ENCODE measurements around the gene GNAQ.
"Not testable (repeated sequence)": the region's sequence is repeated elsewhere in the genome, so short reads cannot be mapped to it uniquely, and the experiment has no call there.

GNAQ gene

DNA sequence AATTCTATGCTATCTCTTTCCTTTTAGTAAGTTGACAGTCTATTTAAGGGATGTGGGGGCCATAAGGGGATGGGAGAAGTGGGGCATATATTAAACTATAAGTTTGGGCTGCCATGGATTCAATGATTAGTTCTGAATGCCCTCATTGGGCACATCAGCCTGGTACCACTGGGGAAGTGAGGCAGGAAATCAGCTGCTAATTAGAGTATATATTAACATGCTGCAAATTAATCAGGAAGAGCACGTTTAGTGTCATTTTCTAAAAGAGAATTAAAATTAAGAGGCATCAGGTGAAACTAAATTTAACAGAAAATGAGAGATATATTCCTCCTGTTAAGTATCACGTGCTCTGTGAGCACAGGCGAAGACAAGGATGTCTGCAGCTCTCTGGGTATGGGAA is 260.4 kb downstream of the GNAQ start:
- DNase-seq (ENCODE audit: low read depth), result no peak

DNA sequence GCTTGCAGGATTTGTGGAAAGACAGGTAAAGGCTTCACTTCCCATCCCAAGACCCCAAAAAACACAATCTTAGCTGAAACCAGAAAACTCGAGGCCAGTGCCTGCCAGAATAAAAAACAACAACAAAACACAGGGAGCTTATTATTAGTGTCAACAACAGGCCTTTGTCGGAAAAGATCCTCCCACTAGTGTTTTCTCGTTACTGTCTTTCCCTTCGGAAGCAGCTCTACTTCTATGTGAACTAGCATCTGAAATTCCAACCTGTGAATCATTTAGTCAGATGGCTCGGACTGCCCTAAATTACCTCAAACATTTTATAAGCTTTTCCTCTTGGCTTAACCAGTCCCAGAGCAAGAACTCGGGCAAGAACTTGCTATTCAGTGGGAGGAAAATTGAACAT is 261.3 kb downstream of the GNAQ start:
- no peak for DNase-seq (ENCODE audit: low read depth)

DNA sequence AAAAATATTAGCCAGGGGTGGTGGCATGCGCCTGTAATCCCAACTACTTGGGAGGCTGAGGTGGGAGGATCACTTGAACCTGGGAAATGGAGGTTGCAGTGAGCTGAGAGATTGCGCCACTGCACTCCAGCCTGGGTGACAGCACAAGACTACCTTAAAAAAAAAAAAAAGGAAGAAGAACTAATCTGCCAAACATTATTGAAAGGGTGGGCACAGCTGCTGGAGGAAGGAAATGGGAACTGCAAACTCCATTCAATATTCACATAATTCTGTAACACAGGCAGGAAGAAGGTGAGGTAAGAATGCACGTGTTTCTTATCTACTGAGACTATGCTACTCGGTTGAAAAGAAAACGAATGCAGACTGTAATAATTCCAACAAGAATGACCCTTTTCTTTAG is 262.4 kb downstream of the GNAQ start:
- no peak for DNase-seq (ENCODE audit: low read depth)

DNA sequence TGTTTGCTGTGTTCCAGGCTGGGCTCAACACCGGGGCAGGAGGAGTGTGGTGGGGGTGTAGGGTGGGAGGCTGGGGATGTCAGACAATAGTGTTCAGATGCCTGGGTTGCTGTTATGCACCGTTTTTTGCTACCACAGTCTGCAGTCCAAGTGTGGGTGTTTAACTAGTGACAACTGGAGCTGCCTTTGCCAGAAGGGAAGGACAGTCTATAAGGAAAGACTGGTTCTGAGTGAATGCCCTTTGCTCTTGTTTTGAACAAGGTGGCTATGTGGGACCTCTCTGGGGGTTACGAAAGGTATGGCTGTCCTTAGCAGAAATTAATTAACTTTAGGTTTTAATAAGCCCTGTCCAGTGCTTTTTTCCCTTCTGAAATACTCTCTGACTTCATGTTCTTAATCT is 265.0 kb downstream of the GNAQ start:
- no peak for DNase-seq (ENCODE audit: low read depth)

DNA sequence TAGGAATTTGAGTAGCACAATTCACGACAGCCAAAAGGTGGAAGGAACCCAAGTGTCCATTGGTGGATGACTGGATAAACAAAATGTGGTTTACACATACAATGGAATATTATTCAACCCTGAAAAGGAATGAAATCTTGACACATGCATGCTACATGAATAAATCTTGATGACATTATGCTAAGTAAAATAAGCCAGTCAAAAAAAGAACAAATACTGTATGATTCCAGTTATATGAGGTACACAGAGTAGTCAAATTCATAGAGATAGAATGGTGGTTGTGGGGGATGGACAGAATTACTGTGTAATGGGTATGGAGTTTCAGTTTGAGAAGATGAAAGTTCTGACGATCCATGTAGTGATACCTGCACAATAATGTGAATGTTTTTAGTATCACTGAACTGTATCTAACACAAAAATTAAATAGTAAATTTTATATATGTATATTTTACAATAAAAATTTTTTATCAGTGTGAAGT is 265.8 kb downstream of the GNAQ start:
- DNase-seq (ENCODE audit: low read depth), result no peak

DNA sequence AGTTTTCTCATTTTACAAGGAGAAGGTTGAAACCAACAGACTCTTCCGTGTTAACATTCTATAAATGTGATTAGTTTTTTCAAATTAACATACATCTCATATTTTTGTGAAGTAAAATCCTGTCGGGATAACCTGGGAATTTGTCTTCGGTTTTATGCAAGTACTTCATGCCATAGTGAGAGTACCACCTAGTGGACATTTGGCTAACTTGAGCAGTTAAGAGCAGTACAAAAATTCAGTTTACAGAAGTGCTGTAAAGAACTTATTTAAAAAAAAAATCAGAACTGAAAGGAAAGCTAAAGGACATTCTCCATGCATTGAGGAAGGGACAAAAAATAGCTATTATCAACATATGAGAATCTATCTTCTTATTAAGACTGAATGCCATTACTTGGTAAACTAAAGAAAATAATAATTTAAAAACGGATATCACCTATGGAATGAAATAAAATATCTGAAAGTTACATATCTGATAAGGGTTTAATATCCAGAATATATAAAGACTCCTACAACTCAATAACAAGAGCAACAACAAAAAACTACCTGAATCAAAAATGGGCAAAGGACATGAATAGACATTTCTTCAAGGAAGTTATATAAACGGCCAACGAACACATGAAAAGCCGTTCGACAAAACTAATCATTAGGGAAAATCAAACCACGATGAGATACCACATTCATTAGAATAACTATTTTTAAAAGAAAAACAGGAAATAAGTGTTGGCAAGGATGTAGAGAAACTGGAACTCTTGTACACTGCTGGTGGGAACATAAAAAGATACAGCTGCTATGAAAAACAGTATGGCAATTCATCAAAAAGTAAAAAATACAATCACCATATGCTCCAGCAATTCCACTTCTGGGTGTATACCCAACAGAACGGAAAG is 266.5 kb downstream of the GNAQ start:
- DNase-seq (ENCODE audit: low read depth), result no peak

DNA sequence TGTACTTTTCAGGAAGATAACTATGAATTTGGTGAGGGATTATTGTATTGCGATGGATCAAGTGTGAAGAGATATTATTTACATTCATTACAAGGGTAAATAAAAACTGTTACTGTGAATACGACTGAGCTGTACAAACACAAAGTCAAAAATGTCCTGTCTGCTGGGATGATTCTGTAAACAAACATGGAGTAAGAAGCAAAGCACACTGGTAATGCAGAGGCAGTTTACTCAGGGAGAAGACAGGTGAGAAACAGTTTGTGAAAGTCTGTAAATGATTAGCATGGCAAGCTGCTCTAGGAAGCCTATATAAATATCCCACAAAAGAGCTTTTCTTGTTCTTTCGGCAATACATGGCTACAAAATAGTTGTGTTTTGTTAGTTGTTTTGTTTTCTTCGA is 268.0 kb downstream of the GNAQ start:
- DNase-seq (ENCODE audit: low read depth), result no peak

DNA sequence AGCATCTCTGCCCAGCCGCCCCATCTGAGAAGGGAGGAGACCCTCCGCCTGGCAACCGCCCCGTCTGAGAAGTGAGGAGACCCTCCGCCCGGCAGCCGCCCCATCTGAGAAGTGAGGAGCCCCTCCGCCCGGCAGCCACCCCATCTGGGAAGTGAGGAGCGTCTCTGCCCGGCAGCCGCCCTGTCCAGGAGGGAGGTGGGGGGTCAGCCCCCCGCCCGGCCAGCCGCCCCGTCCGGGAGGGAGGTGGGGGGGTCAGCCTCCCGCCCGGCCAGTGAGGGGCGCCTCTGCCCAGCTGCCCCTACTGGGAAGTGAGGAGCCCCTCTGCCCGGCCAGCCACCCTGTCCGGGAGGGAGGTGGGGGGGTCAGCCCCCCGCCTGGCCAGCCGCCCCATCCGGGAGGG is 270.7 kb downstream of the GNAQ start:
- not testable (repeated sequence) for DNase-seq (ENCODE audit: low read depth)

DNA sequence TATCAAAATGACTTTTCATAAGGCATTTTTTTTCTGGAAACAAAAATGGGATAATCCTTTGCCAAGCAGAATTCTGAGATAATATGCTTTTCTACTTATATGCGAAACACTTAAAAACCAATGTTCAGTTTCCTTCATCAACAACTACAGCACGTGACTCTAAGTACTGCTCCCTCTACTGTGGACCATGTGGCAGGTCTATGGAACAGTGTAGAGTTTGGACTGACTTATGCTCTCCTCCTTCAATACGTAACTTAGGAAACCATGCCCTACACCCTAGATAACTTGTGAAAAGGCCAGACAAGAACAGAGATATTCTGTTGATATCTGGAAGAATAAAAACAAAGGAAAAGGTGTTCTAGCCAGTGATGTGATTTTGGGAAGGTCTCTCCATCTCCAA is 272.2 kb downstream of the GNAQ start:
- DNase-seq (ENCODE audit: low read depth), result no peak

DNA sequence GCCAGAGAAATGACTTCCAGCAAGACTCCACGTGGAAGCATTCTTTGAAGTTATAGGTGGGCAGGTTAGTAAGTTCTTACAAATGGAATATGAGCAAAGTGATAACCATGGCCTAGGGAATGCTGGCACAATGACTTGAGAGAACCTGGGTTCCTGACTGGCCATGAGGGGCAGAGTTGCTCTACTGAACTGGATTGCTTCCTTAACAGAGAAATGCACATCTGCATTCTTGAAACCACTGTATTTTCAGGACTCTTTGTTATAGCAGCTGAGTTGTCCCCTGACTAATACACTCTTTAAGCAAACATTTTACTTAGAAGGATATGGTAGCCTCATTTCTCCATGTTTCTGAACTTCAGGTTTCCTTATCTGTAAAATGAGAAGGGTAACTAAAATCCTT is 275.2 kb downstream of the GNAQ start:
- DNase-seq (ENCODE audit: low read depth), result no peak

DNA sequence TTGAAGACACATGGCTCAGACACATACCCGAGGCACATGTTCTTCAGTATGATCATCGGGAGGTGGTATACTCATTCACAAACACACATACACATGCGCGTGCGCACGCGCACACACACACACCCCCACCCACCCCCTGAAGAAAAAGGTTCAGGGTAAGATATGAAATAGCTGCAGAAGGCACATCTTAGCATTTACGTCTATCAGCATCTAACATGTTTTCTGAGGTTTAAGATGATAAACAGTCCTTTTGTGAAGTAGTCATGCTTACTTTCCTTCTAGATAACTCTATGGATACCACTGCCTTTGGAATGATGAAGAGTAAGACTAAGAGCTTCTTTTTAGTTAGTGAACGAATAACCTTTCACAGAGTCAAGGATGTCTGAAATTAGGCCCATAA is 278.4 kb downstream of the GNAQ start:
- no peak for DNase-seq (ENCODE audit: low read depth)

DNA sequence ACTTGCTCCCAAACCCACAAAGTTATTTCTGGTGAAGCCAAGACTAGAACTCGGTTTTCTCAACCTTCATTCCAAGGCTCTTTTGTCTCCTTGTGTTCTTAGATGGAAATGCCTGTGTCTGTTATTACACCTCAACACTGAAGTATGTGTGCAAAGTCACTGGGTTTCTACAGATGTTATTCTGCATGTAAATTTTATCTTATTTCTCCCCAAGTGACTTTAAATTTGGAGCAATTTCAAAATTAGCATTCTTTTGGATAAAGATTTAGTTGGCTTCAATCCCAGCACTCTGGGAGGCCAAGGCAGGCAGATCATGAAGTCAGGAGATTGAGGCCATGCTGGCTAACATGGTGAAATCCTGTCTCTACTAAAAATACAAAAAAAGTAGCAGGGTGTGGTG is 279.1 kb downstream of the GNAQ start:
- no peak for DNase-seq (ENCODE audit: low read depth)

DNA sequence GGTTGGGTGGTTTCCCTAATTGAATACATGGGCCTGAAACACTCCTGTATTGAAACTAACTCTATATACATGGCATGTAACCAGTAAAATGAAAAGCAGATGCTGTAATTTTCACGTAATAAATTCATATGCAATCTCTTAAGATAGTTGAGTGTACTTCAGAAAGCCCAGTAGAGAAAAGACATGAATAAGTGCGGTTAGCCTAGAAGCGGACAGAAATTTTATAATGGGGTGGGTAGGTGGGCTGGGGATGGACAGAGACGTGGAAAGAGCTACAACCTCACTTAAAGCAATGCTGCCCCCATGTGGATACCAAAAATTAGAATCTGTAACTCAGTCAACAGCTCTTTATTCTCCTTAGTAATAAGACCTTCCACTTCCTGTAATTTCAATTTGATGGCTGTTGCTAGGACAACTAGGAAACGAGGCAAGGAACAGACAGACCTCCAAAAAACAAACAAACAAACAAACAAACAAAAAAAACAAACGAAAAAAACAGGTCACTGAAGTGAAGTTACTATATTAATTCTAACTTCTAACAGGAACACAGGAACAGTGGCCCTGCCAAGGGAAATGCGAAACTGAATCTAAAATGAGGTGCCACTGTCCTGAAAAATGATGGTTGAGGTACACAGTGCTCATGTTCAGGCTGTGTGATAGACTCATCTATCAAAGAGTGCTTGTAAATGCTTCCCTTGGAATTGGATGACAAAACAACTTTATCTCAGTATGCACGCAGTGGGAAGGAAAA is 280.1 kb downstream of the GNAQ start:
- no peak for DNase-seq (ENCODE audit: low read depth)

DNA sequence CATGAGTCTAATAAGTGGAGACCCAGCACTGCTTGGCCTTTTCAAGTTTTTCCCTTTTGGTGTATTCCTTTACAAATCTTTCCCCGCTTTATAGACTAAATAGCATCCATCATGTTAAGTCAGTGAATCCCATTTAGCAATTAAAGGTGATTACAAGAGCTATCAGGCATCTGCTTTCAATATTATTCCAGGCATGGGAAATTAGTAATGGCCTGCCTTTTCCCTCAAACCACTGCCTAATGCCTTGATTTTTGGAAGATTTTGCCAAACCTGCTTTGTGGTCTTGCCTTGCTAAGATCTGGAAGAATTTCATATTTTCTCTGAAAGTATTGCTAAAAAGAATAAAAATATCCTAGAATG is 280.6 kb downstream of the GNAQ start:
- DNase-seq (ENCODE audit: low read depth), result no peak

DNA sequence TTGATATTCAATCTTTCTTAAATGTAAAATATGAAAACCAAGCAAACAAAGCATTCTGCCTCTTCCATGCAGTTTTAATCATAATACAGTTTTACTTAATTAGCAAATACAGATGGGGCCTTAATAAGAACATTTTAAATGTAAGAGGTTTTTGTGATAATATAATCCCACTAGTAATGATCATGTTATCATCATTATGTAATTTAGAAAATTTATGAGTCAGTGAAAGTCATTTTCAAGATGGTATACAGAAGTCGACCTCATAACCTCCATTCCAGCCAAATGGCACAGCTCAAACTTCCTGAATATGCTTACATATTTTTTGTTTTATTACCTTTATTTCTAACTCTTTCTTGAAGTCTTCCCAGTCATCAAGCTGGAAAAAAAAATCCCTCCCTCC is 281.3 kb downstream of the GNAQ start:
- DNase-seq (ENCODE audit: low read depth), result no peak

DNA sequence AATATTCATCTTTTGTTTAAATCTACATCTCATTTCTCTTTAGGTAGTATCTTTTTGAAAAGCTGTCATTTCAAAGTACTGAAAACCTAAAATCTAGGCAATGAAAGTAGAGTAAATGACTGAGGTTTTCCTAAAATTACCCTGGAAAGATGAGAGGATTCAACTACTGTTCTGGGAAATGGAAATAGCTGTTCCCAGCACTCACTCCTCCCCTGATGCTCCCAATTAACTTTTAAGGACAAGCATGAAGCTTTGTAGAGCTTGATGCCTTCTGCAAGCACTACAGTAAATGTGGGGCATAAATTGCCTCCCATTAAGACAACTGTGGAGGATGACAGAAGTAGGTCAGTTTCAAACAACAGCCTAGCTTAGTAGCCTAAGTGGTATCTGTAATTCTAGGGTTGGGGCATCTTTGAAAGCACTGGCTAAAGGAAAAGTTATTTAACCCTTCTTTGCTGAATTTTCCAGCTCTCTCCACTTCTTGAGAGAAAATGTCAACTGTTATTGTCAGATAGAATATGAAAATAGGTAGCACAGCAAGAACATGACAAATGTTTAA is 283.3 kb downstream of the GNAQ start:
- no peak for DNase-seq (ENCODE audit: low read depth)

DNA sequence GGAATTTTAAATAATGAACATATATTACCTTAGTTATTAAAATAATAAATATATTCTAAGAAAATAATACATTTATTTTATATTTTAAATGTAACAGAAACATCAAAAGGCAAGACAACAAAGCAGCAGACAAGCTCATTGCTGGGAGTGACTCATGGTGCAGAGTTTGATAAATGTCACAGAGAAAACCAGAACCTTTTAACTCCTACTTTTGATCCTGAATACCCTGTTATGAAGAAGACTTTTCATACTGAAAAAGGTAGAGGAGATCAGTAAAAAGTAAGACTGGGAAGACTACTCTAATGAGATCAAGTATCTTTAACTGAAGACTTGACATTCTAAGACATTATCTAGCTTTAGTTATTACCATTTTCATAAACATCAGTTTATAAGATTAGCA is 284.4 kb downstream of the GNAQ start:
- DNase-seq (ENCODE audit: low read depth), result no peak

DNA sequence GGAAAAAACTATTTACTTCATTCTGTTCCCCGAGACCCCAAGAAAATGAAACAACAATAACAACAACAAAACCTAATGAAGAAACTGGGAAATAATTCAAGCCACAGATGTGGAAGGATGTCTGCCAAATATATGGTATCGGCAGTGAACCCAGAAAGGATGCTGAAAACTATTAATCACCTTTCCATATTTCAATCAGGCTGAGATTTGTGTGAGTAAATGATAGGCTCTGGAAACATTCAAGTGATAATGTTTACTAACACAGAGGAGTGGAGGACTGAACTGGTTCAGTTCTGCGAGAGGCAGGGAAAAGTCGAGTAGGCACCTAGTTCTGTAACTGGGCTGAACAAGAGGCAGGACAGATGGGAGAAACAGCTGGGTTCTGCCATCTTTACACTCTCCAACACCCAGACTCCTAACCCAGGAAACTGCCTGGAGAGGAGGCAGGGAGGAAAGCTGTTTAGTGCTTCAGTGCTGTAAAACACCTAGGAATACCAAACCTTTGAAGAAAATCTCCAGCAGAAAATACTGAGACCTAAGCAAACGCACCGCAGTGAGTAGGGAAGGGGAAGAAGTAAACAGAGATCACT is 286.7 kb downstream of the GNAQ start:
- DNase-seq (ENCODE audit: low read depth), result no peak

DNA sequence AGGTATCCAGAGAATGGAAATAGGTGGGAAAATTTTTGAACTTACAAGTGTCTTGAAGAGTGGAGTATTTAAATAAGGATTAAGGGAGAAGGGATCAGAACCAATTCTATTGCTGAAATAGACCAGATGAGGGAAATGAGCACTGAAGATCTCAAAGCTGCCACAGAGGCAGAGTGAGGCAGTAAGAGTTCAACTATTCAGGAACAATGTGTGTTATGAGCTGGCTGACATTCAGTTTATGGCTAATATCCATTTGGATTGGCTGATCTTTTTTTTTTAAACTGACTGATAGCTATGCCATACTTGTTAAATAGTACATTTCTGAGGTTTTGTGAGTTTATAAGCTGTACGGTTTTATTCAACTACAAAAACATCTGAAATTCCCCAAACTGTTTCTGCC is 288.2 kb downstream of the GNAQ start:
- no peak for DNase-seq (ENCODE audit: low read depth)

DNA sequence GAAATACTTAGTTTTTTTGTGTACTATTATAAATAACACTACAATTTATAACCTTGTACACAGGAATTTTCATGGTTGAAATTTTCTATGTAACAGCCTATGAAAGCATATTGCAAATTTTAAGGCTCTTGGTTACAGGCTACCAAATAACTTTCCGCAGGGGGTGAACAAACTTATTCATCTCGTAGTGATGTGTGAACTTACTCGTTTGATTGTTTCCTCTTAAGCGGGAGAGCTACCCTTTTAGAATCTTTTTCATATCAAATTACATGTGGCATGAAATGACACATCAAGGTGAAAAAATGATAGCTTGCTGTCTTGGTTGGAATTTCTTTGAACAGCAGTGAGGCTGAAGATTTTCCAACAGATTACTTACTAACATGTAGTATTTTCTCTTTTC is 292.7 kb downstream of the GNAQ start:
- no peak for DNase-seq (ENCODE audit: low read depth)

DNA sequence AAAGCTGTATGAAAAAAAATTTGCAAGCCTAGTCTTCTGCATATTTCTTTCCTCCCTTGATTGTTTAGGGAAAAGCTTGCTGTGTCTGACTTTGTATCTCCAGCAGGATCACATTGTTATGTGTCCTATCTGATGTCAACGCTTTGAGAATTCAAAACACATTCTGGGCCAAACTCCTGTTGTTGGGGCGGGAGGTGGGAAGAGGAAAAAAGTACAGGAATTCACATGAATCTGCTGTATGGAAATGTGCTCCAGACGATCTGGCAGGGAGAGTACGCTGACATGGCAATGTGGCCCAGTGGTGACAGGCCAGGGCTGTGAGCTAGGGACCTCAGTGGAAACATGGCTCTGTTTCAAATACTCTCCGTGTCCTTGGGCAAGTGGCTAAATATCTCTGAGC is 296.1 kb downstream of the GNAQ start:
- no peak for DNase-seq (ENCODE audit: low read depth)

DNA sequence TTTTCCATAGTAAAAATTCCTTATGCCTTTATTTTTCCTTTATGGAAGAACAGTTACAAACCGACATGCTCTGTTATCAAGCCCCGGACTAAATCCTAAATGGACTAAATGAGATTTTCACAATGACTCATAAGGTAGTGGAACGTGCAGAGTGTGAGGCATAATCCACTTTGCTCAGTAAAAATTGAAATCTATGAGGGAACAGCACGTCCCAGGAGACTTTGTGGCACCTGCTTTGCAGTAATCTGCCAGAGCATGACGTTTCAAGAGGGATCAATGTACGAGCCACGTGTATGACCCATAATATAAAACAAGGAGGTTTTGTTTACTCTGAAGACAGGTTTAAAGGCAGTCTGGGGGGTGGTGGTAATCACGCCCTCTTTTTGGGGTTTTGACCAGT is 299.7 kb downstream of the GNAQ start:
- no peak for DNase-seq (ENCODE audit: low read depth)
